ENCODE data around the gene QSOX1. TPM values are rescaled to one million over a fixed set of nuclear protein-coding genes. Genes with fewer than 3 reads are reported as not detected.

QSOX1 gene
- total RNA-seq, 1 donor: 128 TPM

DNA sequence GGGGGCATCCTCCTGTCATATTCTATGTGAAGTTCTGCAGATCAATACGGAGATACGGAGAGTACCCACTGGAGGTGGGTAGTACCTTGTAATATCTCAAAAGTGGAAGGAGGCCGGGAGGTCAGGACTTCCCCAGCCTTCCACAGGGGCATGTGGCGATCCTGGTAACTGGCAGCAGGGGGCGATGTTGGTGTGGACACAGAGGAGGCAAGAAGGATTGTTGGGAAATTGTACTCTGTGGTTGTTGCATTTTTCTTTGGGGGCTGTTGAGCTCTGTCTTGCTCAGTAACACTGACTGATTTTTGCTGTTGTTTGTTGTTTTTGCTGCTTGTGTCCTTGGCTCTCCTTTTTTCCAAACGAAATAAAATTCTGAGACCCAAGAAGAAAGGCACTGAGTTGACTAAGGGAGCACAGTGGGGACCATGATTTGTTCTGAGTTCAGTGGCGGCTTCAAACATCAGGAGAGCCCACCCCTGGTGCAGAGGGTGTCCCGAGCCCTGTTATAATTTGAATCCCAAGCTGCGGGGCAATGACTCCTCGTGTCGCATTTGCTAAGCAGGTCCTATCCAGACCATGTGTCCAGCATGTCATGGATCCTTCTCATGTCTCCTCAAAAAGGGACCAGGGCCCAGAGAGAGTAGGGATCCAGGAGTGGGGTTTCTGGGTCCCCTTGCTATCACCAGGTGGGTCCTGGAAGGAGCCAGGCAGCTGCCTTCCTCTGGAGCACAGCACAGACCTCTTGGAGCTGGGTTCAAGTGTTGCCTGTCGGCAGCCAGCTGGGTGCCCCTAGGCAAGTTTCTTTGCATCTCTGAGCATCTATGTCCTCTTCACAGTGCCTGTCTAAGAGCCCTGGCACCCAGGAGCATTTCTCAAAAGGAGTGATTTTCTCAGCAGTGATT, 98.2 kb downstream of the QSOX1 start:
- peak; percentile 65 for DNase-seq (ENCODE audit: low read depth)
- no peak overlapping the region for H3K4me3 ChIP-seq (ENCODE audit: low read depth, low read length)
- TF ChIP-seq, protein P1, sequence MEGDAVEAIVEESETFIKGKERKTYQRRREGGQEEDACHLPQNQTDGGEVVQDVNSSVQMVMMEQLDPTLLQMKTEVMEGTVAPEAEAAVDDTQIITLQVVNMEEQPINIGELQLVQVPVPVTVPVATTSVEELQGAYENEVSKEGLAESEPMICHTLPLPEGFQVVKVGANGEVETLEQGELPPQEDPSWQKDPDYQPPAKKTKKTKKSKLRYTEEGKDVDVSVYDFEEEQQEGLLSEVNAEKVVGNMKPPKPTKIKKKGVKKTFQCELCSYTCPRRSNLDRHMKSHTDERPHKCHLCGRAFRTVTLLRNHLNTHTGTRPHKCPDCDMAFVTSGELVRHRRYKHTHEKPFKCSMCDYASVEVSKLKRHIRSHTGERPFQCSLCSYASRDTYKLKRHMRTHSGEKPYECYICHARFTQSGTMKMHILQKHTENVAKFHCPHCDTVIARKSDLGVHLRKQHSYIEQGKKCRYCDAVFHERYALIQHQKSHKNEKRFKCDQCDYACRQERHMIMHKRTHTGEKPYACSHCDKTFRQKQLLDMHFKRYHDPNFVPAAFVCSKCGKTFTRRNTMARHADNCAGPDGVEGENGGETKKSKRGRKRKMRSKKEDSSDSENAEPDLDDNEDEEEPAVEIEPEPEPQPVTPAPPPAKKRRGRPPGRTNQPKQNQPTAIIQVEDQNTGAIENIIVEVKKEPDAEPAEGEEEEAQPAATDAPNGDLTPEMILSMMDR (IDR thresholded peaks at IDR 0.05; ENCODE audit: insufficient read depth, low read depth, low read length): peak; percentile 92

Other genes with a start within 250 kb of the QSOX1 start
- 58.9 and 72.1 TPM in 2 replicates for gene CEP350, start 200.1 kb upstream of the QSOX1 start, total RNA-seq
- 0.32 and 0.86 TPM in 2 replicates for gene LHX4, start 75.4 kb downstream of the QSOX1 start, total RNA-seq

All from fibroblast of villous mesenchyme (primary cell).